ENCODE measurements around the gene LRRC41.
A peak's percentile ranks its signal among the peaks of the same experiment; 100 is the strongest.
"Not testable (repeated sequence)": the region's sequence is repeated elsewhere in the genome, so short reads cannot be mapped to it uniquely, and the experiment has no call there.

Gene LRRC41, protein sequence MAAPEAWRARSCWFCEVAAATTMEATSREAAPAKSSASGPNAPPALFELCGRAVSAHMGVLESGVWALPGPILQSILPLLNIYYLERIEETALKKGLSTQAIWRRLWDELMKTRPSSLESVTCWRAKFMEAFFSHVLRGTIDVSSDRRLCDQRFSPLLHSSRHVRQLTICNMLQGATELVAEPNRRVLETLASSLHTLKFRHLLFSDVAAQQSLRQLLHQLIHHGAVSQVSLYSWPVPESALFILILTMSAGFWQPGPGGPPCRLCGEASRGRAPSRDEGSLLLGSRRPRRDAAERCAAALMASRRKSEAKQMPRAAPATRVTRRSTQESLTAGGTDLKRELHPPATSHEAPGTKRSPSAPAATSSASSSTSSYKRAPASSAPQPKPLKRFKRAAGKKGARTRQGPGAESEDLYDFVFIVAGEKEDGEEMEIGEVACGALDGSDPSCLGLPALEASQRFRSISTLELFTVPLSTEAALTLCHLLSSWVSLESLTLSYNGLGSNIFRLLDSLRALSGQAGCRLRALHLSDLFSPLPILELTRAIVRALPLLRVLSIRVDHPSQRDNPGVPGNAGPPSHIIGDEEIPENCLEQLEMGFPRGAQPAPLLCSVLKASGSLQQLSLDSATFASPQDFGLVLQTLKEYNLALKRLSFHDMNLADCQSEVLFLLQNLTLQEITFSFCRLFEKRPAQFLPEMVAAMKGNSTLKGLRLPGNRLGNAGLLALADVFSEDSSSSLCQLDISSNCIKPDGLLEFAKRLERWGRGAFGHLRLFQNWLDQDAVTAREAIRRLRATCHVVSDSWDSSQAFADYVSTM

DNA sequence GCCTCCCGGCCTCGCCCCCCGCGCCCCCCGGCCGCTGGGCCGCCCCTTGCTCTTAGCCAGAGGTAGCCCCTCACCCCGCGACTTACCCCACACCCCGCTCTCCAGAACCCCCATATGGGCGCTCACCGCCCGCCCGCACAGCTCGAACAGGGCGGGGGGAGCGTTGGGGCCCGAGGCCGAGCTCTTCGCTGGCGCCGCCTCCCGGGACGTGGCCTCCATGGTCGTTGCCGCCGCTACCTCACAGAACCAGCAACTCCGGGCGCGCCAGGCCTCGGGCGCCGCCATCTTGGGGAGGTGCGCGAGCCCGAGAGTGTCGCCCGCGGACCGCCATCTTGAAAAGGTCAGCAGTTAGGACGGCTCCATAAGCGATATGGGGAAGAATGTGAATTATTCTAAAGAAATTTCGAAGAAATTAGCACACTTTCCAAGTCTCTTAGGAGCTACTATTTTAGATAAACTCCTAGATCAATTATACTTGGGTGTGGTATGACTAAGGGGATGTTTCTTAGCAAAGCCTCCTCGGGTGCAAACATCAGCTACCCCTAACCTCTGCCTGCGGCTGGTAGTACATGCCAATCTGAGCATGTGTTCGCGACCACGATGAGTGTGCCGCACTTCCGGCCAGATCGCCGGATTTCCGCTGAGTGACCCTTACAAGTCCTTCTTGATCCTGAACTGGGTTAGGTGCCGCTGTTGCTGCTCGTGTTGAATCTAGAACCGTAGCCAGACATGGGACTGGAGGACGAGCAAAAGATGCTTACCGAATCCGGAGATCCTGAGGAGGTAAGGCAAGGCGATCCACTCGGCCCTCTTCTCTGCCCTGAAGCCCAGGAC is at the start of gene LRRC41, which contains the start of gene UQCRH:
LRRC41 (minus strand) TSS at position 579 of the 834 bp plus-strand sequence; CDS start at position 285, 294 bp downstream.
UQCRH (plus strand) TSS at position 661 of the 834 bp plus-strand sequence; CDS start at position 730, 69 bp downstream.
- DNase-seq = peak; percentile 95

DNA sequence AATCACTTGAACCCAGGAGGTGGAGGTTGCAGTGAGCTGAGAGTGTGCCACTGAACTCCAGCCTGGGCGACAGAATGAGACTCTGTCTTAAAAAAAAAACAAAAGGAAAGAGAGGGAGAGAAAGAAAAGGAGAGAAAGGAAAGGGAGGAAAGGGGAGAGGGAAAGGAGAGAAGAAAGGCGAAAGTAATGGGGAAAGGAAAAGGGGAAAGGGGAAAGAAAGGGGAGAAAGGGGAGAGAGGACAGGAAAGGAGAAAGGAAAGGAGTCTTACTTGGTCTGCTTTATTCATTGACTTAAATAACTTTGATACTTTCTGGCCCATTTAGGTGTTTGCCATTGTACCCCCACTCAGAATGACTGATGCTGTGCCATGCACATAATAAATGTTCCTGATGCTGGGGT is 48.9 kb upstream of the LRRC41 start:
- no peak for DNase-seq

DNA sequence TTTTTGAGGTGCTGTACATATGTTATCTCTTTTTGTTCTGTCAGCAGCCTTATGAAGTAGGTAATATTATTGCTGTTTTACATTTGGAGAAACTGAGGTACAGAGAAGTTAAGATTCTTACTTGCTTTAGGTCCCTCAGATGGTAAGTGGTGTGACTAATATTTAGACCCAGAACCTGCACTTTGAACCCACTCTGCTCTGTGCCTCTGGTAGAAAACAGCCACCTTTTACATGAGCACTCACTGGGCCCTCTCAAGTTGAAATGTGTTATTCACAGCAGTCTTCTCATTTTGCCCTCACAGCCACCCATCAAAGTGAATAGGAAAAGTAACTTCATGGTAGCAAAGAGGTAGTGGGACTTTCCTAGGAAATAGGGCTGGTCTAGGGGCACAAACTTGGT is 41.9 kb upstream of the LRRC41 start:
- DNase-seq = no peak

DNA sequence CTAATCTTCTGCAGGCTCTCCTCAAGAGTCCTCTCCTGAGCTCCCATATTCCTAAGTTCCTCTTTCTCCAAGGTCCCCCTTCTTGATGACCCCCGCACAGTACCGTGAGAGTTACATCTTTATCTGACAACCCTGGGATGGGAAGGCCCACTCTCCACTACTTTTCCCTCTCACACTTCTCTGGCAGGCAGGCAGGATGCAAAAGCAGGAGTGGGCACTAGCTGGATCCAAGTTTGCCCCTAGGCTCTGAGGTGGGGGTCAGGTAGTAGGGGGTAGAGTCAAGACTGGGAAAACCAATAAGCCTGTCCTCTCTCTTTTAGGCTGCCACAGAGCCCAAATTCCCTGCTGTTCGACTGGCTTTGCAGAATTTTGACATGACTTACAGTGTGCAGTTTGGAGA is 41.1 kb upstream of the LRRC41 start:
- no peak for DNase-seq

DNA sequence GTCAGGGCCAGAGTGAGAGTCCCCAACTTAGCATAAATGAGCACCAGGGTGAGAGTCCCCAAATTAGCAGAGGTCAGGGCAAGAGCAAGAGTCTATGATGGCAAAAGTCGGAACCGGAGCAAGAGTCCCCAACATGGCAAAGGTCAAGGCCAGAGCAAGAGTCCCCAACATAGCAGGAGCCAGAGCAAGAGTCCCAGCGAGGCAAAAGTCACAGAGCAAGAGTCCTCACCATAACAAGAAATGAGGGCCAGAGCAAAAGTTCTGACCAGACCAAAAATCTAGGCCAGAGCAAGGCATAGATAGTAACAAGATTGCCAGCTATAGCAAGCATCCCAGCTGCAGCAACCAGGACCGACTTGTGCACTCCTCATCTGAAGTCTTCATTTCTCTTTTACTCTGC is 40.3 kb upstream of the LRRC41 start:
- DNase-seq = no peak

DNA sequence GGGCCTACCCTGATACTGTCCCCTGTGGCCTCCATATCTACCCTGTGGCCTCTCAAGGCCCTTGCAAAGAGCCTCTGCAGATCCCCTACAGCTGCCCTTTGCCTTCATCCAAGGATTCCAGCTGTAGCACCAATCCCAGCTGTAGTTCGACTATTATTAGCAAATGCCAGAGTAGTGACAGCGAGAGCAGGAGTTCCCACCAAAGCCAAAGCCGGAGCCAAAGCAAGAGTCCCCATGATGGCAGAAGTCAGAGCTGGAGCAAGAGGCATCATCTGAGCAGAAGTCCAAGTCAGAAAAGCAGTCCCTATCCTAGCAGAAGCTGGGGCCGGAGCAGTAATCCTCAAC is 39.9 kb upstream of the LRRC41 start:
- no peak for DNase-seq

DNA sequence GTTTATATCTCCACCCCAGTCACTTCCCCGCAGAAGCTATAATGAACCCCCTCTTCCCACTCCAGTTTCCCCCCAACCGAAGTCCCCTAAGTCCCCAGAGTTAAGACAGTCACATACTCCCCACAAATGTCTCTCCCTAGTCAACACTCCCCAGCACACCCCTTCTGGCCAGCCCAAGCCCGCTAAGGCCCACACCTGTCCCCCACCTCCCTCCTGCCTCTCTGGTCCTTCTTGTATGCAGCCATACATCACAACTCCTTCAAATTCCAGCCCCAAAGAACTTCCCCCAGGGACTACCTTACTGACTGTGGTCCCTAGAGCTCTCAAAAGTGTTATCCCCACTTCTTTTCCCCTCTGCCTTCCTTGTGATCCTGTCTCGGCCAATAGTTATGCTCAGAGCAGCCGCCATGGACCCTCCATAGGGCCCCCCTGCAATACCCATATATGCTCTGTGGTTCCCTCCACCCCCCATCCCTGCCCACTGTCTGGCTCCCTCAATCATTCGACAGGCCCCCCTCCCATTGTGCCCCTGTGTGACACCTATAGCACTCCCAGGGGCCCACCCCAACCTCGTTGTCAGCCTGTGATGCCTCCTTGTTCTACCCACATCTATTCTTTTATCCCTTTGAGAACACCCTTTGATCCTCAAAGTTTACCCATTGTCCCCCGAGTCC is 39.4 kb upstream of the LRRC41 start:
- DNase-seq = no peak

DNA sequence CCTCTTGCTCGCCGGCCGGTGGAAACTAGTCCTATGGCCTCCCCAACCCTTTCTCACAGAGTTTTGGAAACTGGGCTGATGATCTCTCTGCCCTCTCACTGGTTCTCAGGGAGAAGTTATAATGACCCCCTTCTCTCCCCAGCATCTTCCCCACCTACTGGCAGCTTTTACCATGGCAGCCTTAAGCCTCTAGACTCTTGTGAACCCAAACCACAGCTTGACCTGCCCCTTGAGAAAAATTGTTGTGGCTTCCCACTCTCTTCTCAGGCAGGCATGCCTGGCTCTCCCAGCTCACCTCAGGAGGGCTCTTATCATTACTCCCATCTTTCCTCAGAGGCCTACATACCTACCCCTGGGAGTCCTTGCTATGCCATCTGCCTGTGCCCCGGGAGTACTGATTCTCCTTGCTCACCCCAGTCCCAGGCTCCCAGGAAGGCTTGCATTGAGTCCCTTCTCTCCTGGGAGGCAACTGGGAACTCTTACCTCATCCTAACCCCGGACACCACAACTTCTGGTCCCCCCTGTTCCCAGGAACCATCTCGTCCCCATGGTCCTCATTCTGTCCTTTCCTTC is 38.8 kb upstream of the LRRC41 start:
- DNase-seq = no peak

DNA sequence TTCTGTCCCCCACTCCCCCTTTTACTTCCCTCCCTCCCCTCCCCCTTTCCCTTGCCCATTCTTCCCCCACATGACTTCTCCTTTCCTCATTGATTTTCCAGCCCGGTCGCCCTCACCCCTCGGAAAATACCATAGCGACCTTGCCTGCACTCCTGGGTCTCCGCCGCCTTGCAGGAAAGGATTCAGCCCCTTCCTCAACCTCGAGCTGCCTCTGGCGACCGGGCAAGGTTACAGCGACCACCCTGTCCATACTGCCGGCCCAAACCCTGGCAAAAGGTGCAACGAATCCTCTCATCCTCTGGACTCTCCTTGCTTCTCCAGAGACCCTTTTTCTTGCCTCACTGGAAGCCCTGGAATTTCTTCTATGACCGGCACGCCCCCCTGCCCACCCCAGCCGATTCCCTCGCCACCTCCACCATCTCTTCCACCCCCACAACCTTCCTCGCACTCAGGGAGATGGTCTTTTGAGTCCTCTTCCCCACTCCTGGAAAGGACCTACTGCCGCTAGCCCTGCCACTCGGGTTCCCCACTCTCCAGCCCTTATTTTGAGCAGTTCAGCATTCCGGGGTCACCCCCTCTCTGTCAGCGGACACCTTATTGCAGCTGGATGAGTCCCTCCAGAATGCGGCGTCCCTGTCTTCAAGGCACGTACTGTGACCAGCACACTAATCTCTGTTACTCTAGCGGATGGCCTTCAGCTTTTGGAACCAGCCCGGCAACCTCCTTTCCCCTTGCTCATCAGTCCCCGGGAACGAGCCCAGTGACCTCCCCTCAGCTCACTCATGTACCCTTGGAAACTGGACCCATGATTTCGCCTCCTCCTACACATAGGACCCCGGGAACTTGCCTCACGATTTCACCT is 38.0 kb upstream of the LRRC41 start:
- DNase-seq = no peak

DNA sequence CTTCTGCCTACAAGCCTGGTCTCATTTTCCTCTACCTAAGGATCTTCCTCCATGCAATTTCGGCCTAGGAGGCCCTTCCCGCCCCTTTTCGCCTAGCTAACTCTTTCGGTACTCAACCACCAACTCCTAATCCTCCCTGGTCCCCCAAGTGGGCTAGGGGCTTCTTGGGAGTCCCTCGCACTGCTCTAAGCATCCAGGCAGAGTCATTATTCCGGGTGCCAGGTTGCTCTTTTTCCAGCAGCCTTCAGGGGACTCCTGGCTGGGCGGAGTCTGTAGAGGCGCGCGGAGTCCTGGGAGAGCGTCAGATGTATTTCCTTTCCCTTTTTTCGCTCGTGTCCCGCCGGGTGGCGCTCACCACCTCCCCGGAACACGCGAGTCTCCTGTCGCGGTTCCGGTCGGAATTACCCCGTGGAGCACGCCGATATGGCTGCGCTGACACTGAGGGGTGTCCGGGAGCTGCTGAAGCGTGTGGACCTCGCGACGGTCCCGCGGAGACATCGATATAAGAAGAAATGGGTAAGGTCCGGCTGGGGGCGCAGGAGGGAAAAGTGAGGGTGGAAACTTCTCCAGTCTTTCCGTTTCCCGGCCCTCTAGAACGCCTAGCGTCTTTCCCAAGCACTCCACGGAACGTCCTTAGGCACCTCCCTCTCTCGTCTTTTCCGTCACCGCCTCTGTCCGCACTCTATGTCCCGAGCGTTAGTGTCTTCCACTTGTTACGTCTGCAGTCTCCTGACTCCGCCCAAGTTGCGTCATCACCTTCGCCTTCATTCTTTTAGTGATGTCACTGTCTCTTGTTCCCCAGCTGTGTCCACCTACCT is 37.2 kb upstream of the LRRC41 start, which contains the start of gene NSUN4:
NSUN4 (plus strand) TSS at position 404 of the 818 bp plus-strand sequence; CDS start at position 424, 20 bp downstream.
- peak; percentile 89 for DNase-seq

DNA sequence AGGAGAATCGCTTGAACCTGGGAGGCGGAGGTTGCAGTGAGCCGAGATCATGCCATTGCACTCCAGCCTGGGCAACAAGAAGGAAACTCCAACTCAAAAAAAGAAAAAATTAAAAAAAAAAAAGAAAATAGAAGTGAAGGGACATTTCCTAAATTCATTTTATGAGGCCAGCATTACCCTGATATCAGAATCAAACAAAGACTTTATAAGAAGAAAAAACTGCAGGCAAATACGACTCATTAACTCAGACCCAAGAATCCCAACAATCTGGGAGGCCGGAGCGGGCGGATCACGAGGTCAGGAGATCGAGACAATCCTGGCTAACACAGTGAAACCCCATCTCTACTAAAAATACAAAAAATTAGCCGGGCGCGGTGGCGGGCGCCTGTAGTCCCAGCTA is 34.0 kb upstream of the LRRC41 start:
- DNase-seq = not testable (repeated sequence)

DNA sequence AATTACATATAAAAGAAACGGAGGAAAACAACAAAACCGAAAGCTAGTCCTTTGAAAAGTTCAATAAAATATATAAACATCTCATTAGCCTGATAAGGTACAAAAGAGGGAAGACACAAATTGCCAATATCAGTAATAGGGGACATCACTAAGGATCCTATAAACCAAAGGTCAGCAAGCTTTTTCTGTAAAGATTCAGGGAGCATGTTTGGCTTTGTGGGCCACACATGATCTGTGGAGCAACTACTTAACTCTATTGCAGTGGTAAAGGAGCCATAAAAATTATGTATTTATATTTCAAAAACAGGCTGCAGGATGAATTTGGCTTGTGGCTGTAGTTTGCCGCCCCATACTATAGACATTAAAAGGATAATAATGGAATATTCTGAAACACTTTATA is 31.7 kb upstream of the LRRC41 start:
- DNase-seq = no peak

DNA sequence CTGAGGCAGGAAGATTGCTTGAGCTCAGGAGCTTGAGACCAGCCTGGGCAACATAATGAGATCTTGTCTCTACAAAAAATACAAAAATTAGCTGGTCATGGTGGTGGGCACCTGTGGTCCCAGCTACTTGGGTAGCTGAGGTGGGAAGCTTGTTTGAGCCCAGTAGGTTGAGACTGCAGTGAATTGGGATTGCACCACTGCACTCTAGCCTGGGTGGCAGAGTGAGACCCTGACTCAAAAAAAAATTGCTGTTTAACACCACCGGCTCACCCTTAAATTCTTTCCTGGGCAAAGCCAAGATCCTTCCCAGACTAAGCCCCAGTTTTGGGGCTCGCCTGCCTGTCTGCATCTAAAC is 30.6 kb upstream of the LRRC41 start:
- no peak for DNase-seq

DNA sequence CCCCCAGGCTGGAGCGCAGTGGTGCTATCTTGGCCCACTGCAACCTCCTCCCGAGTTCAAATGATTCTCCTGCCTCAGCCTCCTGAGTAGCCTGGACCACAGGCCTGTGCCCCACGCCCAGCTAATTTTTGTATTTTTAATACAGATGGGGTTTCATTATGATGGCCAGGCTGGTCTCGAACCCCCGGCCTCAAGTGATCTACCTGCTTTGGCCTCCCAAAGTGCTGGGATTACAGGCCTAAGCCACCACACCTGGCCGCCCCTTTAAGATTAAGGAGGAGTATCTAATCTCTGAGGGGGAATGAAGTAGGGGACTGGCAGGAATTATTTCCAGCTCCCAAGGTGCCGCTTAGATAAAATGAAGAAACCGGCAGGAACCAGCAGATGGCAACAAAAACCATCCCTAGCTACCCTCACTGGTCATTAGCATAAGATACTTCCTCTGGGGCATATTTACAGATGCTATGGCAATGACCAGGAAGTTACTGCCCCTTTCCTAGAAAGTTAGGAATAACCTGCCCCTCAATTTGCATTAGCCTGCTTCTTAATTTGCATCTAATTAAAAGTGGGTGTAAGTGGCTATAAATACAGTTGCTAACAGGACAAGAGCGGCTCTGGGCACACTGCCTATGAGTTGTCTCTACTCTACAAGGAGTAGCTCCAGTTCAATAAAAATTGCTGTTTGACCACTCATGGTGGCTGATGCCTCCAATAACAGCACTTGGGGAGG is 30.0 kb upstream of the LRRC41 start:
- DNase-seq = no peak

DNA sequence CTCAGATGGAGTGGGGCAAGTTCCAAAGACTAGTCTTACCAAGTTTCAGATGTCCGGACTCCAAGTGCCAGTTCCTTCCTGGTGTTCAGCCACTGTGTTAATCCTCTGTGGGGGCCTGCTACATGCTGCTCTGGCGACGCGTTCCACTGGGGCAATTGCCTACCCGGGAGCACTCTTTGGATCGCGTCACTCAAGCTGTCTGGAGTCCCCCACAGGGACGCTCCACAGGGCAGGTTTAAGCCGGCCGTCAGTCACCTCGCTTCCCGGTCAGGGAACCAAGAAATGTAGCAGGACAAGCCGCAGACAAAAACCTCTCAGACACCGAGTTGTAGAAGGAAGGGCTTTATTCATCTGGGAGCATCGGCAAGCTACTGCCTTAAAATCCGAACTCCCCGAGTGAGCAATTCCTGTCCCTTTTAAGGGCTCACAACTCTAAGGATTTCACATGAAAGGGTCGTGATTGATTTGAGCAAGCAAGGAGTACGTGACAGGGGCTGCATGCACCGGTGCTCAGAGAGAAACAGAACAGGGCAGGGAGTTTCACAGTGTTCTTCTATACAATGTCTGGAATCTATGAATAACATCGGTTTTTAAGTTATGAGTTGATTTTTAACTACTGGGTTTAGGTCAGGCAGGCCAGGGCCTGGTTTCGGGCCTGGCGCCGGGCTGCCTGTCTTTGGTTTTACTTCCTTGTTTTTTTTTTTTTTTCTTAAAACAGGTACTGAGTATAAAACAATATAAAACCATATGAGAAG is 28.5 kb upstream of the LRRC41 start:
- not testable (repeated sequence) for DNase-seq

DNA sequence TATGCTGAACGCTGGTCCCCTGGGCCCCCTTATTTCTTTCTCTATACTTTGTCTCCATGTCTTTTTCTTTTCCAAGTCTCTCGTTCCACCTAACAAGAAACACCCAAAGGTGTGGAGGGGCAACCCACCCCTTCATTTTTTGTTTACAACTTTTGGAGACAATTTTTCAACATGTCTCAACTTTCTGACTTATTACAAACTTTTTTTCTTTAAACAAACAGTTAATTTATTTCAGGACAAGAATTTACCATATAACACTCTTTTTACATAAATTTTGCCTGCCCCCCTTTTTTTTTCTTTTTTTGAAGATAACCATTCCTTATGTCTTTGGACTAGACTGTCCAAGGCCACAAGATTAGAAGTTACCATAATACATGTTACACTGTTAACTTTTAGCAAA is 27.0 kb upstream of the LRRC41 start:
- DNase-seq = not testable (repeated sequence)

DNA sequence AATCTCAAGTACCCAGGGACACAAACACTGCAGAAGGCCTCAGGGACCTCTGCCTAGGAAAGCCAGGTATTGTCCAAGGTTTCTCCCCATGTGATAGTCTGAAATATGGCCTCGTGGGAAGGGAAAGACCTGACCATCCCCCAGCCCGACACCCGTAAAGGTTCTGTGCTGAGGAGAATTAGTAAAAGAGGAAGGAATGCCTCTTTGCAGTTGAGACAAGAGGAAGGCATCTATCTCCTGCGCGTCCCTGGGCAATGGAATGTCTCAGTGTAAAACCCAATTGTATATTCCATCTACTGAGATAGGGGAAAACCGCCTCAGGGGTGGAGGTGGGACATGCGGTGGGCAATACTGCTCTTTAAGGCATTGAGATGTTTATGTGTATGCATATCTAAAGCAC is 26.4 kb upstream of the LRRC41 start:
- not testable (repeated sequence) for DNase-seq

DNA sequence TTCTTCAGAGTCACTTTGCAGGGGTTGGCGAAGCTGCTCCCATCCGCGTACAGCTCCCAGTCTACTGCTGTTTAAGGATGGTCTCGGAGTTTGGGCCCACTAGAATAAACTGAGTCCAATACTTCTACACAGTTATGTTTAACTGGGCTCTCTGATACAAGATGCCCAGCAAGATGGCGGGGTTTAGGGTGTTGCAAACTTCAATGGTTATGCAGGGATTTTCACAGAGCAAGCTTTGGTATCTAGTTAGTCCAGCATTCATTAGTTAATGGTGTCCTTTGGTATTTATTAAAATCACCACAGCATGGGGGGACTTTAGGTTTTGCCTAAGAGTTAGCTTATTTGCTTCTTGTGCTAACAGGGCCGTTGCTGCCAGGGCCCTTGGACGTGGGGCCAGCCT is 24.8 kb upstream of the LRRC41 start:
- not testable (repeated sequence) for DNase-seq

Data from activated CD8-positive, alpha-beta memory T cell treated with anti-CD3 and anti-CD28 coated beads, Interleukin-2, amount 50 U/mL, for 48 hours (primary cell).